Measurements from ENCODE around the gene RPL34.
"Not testable (repeated sequence)": the region's sequence is repeated elsewhere in the genome, so short reads cannot be mapped to it uniquely, and the experiment has no call there.

Gene RPL34

DNA sequence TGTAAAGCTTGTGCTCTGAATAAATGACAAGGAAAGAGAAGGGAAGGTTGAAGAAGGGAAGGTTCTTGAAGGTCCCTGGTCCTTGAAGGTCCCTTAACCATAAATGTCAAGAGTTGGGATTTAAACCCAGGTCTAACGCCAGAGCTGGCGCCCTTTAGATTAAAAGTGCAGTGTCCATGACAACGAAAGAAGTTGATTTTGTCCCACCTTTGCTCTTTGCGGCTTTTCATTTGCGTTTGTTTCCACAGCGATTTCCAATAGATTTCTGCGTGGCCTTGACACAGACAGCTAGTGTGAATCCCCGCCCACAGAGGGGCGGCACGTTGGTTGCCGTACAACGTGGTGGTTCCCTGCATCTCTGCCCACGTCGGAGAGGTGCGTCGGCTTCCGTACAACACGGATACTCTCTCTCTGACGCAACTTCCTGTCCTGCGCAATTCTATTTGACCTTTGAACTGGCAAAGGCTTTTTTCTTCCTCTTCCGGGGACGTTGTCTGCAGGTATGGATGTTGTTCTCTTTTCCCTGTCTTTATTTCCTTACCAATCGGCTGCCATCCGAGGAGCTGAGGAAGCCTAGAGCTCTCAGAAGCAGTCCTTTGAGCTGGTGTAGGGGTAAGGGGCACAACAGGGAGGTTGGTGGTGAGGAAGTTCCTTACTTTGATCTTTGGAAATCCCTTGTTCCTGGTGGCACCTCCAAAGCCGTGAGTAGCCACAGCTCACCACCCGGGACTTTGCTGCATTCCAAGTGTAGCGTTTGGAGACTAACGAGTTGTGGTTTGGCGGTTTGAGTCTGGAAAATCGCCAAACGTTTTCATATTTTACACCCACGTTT, at the start of gene RPL34:
Gene RPL34, plus strand, starts transcription at position 476 of the 832 bp plus-strand sequence. CDS start 1,384 bp downstream, outside the sequence.
- DNase-seq (ENCODE audit: low spot score) = peak; percentile 98

DNA sequence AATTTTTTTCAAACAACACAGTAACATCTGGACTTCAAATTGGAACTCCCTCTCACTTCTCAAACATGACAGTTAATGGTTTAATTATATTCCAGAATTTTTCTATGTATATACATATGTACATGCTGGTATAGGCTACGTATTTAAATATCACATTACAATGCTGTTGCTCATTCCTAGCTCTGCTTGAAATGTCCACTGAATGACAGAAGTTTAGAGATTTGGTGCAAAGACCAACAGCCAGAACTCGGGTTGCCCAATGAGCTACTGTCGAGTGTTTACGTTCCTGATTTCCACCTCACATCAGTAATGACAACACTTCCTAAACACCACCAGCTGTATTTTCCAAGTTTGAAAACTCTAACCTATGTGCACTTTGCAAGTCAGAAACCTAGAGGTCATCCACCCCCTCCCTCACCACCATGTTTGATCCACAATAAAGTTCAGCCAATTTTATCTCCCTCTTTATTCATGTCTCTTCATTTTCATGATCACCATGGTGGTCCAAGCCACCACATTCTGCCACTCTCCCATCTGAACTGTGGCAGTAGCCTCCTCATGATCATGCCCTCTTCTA, 49.3 kb upstream of the RPL34 start:
- peak; percentile 18 for DNase-seq (ENCODE audit: low spot score)

DNA sequence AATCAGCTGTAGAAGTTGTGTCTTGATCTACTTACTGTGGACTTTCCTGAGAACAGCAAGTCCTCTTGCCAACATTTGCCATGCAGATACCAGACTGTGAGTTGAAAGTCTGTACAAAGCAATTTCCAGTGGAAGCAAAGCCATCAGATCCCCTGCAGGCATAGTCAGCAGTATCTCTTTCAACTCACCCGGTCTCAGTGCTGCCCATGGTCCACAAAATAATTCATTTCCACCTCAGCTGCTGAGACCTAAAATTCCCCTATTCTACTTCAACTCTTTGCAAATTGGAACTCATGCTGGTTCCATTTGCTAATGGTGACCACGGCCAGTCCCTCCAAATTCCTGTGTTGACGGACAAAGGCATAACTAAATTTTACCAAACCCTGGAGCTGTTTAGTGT, 46.0 kb upstream of the RPL34 start:
- no peak for DNase-seq (ENCODE audit: low spot score)

DNA sequence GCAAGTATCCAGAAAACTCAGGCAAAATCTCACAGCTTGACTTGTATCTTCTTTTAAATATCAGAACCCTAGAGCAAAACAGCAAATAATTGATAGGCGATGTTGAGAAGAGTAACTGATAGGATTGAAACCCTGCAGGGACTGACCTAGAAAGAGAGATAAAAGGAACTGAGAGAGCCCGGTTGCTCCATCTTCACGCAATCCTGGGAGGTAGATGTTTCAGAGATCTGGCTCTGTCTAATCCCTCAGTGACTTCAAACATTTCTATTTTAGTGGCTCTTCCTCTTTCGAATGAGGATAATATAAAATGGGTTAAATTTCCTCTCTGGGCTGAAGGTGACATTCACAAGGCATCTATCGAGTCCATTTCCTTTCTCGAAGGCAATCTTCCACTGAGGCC, 39.3 kb upstream of the RPL34 start:
- no peak for DNase-seq (ENCODE audit: low spot score)

DNA sequence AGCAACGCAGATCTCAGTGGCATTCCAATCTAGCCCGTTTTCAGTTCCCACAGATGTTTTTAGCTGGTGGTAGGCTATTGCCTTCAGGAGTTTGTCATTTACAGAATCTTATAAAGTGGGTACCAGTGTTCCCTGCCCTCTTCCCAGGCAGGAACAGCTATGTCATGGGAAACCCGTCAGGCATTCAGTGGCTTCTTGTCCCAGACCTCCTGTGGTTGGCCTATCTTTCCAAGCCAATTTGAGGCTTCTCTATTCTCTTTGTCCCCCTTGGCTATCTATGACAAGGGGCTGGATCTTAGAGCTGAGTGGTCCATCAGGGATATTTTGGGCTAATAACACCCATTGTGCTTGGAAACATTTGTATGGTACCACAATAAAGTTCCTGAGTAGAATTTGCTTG, 33.6 kb upstream of the RPL34 start:
- no peak for DNase-seq (ENCODE audit: low spot score)

DNA sequence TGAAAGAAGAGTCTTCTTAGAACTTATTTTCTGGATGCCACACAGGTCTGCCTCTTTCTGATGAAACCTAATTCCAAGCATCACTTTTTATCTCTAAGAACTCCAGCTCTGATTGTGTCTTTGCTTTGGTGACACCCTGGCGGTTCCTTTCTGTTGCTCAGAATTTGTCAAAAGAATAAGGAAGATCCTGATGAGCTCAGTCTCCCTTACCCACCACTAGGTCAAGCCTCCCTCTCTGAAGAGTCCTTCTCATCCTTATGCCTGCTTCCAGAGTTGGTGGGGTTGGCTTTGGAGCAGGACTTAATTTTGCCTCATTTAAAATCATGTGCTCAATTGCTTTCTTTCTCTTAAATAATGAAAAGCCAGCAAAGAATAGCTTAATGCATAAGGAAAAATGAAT, 31.5 kb upstream of the RPL34 start:
- no peak for DNase-seq (ENCODE audit: low spot score)

DNA sequence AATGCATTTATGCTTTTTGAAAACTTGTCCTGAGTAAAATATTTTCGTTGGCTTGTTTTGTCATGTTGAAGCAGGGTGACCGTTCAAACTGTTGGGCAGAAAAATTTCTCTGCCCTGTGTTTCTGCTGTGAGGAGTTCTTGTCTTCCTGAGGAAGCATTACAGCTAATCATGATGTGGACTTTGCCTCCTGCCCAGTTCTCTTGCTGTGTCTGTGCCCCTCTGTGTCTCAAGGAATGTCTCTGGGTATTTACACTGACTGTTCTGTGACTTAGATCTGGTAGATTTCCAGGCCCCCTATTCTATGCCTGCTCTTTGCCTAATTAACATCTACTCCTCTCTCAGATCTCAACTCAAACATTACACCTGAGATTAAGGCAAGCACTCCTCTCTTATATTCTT, 30.4 kb upstream of the RPL34 start:
- no peak for DNase-seq (ENCODE audit: low spot score)

DNA sequence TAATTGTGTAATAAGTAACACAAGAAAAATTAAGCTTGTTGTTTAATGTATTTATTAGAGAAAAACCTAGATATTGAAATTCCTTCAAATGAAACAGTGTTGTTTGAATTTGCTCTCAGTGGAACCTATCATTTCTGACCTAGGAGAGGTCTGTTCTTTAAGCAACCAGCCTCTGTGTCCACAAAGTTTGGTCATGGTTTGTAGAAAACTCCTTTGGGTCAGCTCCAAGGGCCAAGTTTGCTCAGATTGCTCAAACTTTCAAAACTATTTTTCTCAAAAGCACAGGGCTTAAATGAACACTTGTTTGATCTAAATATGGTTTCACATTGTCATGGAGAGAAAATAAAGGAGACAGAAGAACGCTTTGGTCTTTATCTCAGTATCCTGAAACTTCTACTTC, 29.6 kb upstream of the RPL34 start:
- DNase-seq (ENCODE audit: low spot score) = no peak

DNA sequence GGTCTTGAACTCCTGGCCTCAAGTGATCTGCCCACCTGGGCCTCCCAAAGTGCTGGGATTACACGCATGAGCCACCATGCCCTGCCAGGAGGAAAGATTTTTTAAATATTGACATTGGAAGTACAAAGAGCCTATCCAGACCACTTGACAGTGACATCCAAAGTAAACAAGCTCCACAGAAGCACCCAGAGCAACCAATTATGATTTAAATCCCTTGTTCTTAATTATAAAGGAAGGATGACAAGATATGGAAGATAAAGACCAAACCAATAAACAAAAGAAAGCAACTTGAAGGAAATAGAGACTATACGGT, 27.7 kb upstream of the RPL34 start:
- DNase-seq (ENCODE audit: low spot score) = no peak

DNA sequence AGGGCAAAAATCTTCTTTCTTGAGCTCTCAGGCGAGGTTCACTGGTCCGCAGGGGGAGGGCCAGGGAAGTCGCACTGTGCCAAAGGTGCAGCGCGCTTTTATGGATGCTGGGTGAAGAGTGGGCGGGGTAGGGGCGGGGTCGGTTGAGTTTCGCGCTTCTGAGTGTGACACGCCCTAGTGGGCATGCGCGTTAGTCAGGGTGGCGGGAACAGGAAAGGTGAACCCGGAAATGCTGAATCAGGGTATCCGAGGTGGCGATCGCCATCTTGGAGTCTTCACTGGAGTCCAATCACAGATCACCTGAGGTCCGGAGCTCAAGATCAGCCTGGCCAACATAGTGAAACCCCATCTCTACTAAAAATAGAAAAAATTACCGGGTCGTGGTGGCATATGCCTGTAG, 26.1 kb upstream of the RPL34 start:
- not testable (repeated sequence) for DNase-seq (ENCODE audit: low spot score)

DNA sequence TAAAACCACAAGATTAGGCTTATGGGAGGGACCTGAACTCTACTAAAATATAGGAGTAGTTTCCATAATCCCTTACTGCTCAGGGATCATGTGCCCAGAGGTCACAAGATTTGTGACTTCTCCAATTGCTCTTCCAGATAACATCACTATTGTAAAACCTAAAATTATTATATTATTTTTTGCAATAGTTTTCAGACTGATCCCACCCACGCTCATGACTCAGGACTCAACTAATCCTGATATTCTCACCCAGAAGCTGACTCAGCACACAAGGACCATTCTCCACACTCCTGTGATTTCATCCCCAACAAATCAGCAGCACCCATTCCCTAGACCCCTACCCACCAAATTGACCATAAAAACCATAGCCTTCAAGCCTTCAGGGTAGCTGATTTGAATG, 24.0 kb upstream of the RPL34 start:
- DNase-seq (ENCODE audit: low spot score) = peak; percentile 52

DNA sequence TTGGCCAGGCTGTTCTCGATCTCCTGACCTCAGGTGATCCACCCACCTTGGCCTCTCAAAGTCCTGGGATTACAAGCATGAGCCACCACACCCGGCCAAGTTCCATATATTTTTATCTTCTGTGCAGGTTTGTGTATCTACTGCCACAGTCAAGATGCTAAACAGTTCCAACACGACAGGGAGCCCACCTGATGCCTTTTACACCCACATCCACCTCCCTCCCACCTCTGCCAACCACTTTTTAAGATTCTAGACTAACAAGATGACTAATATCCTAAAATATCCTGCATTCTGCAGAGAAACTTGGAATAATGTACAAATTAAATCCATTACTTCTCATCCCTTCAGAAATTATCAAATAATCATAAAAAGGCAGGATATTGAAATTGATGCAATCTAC, 19.3 kb upstream of the RPL34 start:
- no peak for DNase-seq (ENCODE audit: low spot score)

DNA sequence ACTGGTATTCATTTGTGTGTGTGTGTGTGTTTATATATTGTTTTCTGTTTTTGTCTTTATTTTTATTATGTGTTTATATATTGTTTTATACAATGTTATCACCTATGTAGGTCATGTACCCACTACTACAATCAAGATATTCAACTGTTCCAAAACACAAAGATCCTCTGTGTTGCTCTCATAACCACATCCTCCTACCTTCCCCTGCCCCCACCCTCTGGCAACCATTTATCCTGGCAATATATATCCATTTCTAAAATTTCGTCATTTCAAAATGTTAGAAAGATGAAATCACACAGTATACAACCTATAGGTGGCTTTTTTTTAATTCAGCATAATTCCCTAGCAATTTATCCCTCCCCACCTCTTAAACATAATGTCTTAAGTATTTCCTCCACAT, 18.8 kb upstream of the RPL34 start:
- no peak for DNase-seq (ENCODE audit: low spot score)

DNA sequence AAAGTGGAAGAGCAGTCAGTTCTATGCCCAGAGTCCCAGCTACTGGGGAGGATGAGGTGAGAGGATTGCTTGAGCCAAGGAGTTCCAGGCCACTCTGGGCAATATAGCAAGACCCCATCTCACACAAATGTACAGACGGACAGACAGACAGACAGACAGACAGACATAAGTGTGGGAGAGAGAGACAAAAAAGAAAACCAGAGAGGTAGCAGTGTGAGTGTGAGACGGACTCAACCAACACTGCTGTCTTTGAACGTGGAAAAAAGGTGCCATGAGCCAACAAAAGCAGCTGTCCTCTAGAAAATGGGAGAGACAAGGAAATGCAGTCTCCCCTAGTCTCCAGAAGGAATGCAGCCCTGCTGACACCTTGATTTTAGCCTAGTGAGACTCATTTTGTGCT, 18.2 kb upstream of the RPL34 start:
- DNase-seq (ENCODE audit: low spot score) = no peak

DNA sequence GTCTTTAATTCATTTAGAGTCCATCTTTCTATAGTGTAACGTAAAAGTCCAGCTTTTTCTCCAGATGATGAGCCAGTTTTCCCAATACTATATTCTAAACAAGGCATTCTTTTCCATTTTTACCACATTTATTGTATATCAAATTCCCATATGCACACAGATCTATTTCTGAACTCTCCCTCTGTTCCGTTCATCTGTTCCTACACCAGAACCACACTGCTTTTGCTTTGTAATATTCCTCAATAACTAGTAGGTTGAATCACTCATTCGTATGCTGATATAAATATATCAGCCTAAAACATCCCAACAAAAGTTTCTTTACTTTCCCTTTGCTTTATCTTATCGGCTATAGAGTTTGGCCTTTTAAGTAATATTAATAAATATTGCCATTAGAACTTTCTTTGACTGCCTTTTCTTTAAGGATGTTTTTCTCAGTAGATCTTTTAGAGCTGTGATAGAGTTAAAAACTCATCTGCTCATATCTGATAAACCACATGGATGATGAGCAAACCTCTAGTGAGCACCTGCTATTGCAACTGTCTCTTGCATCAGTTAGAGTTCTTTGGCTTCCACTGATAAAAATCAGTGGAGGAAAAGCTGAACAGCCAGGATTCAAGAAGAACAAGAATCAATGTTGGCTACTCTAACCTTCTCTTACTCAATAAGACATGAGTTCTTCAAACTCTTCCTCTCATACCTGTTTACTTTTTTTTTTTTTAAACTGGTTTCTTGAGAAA, 13.1 kb upstream of the RPL34 start:
- DNase-seq (ENCODE audit: low spot score) = no peak

DNA sequence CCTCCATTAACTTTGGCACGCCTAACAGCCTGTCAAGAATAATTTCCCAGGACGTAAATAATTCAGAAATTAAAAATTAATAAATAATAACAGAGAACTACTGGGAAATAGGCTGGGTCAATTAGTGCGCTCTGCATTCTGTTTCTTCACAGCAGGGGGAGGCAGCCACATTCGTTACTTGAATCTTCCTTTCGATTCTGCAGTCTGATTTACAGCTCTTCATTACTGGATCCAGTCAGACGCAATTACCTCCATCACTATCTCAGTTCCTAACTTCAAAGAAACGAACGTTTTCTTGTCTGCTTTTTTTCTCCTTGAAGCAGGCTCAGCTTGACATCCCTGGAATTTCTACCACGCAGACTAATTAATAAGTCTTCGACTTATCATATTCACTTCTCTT, 9.0 kb upstream of the RPL34 start:
- DNase-seq (ENCODE audit: low spot score) = no peak

DNA sequence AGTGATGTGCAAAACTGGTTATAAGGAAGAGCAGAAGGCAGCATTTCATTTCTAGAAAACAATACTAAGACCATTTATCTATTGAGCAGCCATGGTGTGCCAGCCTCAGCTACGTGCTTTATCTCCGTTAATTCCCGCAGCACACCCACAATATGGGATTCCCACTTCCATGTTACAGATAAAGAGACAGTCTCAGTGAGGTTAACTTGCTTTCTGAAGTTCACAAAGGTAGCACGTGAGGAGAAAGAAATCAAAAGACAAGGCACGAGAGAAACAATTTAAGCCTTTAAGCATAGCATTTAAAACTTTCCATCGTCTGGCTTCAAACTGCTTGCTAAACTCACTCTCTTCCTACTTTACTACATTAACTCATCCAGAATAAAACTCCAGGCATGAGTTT, 8.0 kb upstream of the RPL34 start:
- DNase-seq (ENCODE audit: low spot score) = no peak

DNA sequence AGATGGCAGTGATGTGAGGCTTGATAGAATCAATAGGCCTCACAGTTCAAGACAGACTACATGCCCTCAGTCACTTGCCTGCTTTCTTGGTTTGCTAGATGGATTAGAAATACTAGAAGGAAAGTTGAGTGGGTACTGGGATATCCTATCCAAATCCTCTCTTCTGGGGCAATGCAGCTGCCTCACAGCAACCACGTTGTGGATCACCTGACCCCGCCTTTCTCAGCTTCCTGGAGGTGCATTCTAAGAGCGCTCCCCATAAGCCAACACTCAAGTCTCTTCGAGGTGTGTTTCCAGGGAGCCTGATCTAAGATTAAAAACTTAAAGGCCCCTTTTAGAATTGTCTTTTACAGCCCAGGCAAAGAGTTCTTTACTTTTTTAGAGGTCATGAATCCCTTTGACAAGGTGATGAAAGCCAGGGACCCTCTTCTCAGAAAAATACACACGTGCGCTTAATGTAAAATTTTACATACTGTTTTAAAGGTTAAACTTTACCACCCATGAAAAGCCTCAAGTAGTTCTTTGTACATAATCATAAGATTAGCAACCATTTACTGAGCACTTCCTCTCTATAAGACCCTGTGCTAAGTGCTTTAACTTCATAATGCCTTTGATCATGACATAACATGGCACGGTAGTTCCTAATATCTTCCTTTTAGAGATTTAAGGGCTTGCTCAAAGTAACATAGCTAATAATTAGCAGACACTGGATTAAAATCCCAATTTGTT, 840 bp upstream of the RPL34 start:
- DNase-seq (ENCODE audit: low spot score) = no peak

DNA sequence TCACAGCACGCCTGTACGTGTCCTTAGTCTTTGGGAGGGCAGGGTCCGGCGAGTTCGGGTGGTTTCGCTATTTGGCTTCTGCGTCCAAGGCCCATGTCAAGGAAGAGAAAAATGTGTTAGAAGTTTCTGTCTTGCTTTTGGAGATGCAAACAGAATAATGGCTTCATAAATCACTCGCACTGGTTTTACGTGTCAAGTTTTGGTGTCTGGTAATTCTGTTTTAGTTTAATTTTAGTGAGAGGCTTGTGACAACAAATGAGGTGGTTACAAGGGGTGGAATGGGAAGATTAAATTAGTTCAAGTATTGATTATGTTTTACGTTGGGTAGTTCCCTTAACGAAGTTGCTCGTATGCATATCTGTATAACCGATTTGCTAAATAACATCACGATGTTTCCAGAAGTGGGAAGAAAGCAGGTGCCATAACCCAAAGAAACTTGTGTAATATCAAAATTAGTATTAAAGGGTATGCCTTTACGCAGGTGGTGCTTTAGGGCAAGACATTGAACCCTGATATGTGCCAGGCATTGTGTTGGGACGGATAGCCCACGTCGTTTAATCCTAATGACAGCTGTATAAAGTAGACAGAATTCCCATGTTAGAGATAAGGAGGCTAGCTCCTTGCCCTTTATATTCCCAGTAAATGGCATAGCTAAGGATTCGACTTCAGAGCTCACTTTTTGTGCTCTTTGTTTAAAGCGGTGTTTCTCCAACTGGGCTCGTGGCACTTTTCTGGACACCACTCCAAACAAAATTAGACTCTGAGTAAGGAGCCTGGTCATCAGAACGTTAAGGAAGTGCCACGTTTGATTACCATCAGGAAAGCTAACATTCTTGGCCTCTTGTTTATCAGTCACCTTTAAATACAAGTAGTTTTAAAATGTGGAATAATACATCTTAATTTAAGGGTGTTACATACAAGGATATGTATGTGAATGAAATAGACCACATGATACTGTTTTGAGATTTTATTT, 843 bp downstream of the RPL34 start:
- DNase-seq (ENCODE audit: low spot score) = peak; percentile 65

DNA sequence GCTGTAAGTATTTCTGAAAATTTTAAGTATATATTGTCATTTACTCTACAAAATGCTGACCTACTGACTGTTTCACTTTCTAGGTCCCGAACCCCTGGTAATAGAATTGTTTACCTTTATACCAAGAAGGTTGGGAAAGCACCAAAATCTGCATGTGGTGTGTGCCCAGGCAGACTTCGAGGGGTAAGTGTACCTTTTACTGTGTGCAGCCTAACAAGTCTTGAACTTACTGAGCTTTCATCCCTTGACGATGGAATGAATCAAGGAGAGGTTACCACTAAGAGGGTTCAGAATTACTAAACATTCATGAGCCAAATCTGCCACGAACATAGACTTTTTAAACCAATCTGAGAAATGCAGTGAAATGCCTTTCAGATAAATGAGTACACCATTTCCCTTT, 1.6 kb downstream of the RPL34 start:
- peak; percentile 22 for DNase-seq (ENCODE audit: low spot score)

DNA sequence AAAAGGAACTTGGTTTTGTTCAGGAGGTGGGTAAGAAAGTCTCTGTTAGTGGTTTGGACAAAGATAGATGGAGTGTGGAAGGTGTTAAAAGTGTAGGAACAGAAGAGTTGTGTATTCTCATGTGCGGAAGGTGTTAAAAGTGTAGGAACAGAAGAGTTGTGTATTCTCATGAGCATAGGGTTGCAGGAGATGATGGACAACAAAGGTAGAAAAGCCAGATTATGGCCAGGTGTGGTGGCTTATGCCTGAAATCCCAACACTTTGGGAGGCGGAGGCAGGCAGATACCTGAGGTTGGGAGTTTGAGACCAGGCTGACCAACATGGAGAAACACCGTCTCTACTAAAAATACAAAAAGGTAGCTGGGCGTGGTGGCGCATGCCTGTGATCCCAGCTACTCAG, 2.5 kb downstream of the RPL34 start:
- DNase-seq (ENCODE audit: low spot score) = no peak

Measured in RKO (cell line).